BJ (cell line): ENCODE results near the gene SUPT3H. TPM values are rescaled to one million over a fixed set of nuclear protein-coding genes. Genes with fewer than 3 reads are reported as not detected.

Experiments used
- CTCF ChIA-PET: fragments of 350-600 bp; formaldehyde crosslinking; extraction: SDS; loops from one replicate; lab custom pipeline; 2021; ENCODE audit warnings: antibody characterized with exemption, inconsistent platforms; lab: Yijun Ruan, JAX
- POLR2A ChIA-PET: fragments of 300-600 bp; sonication (Branson Sonifier 250); formaldehyde crosslinking; extraction: SDS; loops from one replicate; lab custom pipeline; 2021; ENCODE audit warnings: antibody characterized with exemption; lab: Charles Lee
- DNase-seq: peaks from one replicate; pipeline ENCODE4 v3.0.0-alpha.2; 2011; ENCODE audit warnings: low read depth
- H3K27me3 ChIP-seq: 2 replicates; pipeline ENCODE4 v1.6.0; 2011; ENCODE audit warnings: low read length; ENCODE audit not compliant: control insufficient read depth, insufficient read depth
- H3K36me3 ChIP-seq: 2 replicates; pipeline ENCODE4 v1.5.1; 2011; ENCODE audit warnings: low read length; ENCODE audit not compliant: control insufficient read depth, insufficient read depth
- H3K4me3 ChIP-seq: 2 replicates; pipeline ENCODE4 v1.5.1; 2011; ENCODE audit warnings: low read depth, mild to moderate bottlenecking, control low read depth, low read length
- CTCF ChIP-seq: IDR thresholded peaks from 2 replicates; pipeline ENCODE4 v1.5.1; 2011; ENCODE audit warnings: low read depth, mild to moderate bottlenecking, control low read depth, inconsistent platforms, low read length, moderate library complexity; ENCODE audit not compliant: insufficient read depth
- polyA plus RNA-seq: library from polyadenylated mRNA; depleted of rRNA; stranded (reverse); fragments of >200 nt; gene quantifications from 2 replicates; pipeline ENCODE4 v1.2.3, GENCODE V29; 2011

SUPT3H gene
- polyA plus RNA-seq, 1 experiment = 7.8 TPM

GRCh38 chr6:44795326-44795725 is 582.4 kb downstream of the SUPT3H start:
- H3K27me3 ChIP-seq = peaks cover 10% of the 10 kb centered on the region
- no peak overlapping the region for H3K4me3 ChIP-seq
- no peak for TF ChIP-seq CTCF
- ChIA-PET CTCF (no interaction called here), POLR2A (no interaction called here)
- H3K36me3 ChIP-seq = no peaks in the 10 kb centered on the region
- DNase-seq = no peak

GRCh38 chr6:44789806-44790205 is 587.9 kb downstream of the SUPT3H start:
- no peak for DNase-seq
- ChIA-PET CTCF (no interaction called here), POLR2A (no interaction called here)

GRCh38 chr6:44789061-44789460 is 588.7 kb downstream of the SUPT3H start:
- H3K36me3 ChIP-seq = no peaks in the 10 kb centered on the region
- CTCF ChIA-PET = no interaction called here
- no peak overlapping the region for H3K4me3 ChIP-seq
- DNase-seq = no peak
- H3K27me3 ChIP-seq = peaks cover 5% of the 10 kb centered on the region
- POLR2A ChIA-PET = no interaction called here
- TF ChIP-seq CTCF = no peak

More at GRCh38 chr6:44789806-44790205, 587.9 kb downstream of the SUPT3H start:
- H3K4me3 ChIP-seq = no peak overlapping the region
- TF ChIP-seq CTCF = no peak
- H3K36me3 ChIP-seq = no peaks in the 10 kb centered on the region
- peaks cover 5% of the 10 kb centered on the region for H3K27me3 ChIP-seq

GRCh38 chr6:44788387-44788981 is 589.2 kb downstream of the SUPT3H start:
- TF ChIP-seq CTCF = no peak
- H3K36me3 ChIP-seq = no peaks in the 10 kb centered on the region
- no peak for DNase-seq
- no peak overlapping the region for H3K4me3 ChIP-seq
- H3K27me3 ChIP-seq = peaks cover 5% of the 10 kb centered on the region
- CTCF ChIA-PET = no interaction called here
- POLR2A ChIA-PET = no interaction called here

- ChIA-PET CTCF (interaction anchor here (1.0 kb wide), 1 partner anchor 15 kb away, joined by 3 read pairs; no protein-coding TSS in a partner anchor), POLR2A (no interaction called here)
- Histone ChIP-seq H3K4me3 (no peak overlapping the region), H3K36me3 (no peaks in the 10 kb centered on the region), H3K27me3 (peaks cover 4% of the 10 kb centered on the region)
- TF ChIP-seq CTCF = no peak
- no peak for DNase-seq
These were observed 590.4 kb downstream of the SUPT3H start for GRCh38 chr6:44787254-44787834.
